HG02840 (cell line): ENCODE data around the gene LYPD1.

Experiments used
- ATAC-seq: cut with Tn5 transposase; IDR thresholded peaks from one replicate; pipeline ENCODE4 v1.9.1; 2021; ENCODE audit warnings: mild to moderate bottlenecking, moderate library complexity, moderate number of reproducible peaks; ENCODE audit not compliant: unreplicated experiment, low FRiP score

LYPD1 gene

GRCh38 chr2:132638313-132639040, 31.5 kb downstream of the LYPD1 start:
- ATAC-seq, result no peak

- no peak for ATAC-seq
Observed at GRCh38 chr2:132636346-132636745, 33.7 kb downstream of the LYPD1 start.

- no peak for ATAC-seq
Observed at GRCh38 chr2:132633635-132634034, 36.4 kb downstream of the LYPD1 start.

- ATAC-seq, result no peak
Observed at GRCh38 chr2:132632000-132632649, 37.9 kb downstream of the LYPD1 start.

- no peak for ATAC-seq
Observed at GRCh38 chr2:132627536-132627935, 42.5 kb downstream of the LYPD1 start.

GRCh38 chr2:132623096-132623839, 46.7 kb downstream of the LYPD1 start:
- no peak for ATAC-seq

GRCh38 chr2:132621131-132621875, 48.7 kb downstream of the LYPD1 start:
- ATAC-seq, result no peak

- ATAC-seq, result no peak
Observed at GRCh38 chr2:132620115-132620514, 49.9 kb downstream of the LYPD1 start.

GRCh38 chr2:132618734-132619133, 51.3 kb downstream of the LYPD1 start:
- ATAC-seq, result no peak

GRCh38 chr2:132617989-132618388, 52.0 kb downstream of the LYPD1 start:
- no peak for ATAC-seq

GRCh38 chr2:132615329-132616085, 54.5 kb downstream of the LYPD1 start:
- ATAC-seq, result no peak

- no peak for ATAC-seq
Observed at GRCh38 chr2:132611719-132612118, 58.3 kb downstream of the LYPD1 start.

GRCh38 chr2:132609101-132609890, 60.7 kb downstream of the LYPD1 start:
- ATAC-seq, result no peak

- ATAC-seq, result no peak
Observed at GRCh38 chr2:132608311-132608710, 61.7 kb downstream of the LYPD1 start.

GRCh38 chr2:132607426-132608090, 62.4 kb downstream of the LYPD1 start:
- no peak for ATAC-seq

GRCh38 chr2:132606649-132607048, 63.4 kb downstream of the LYPD1 start:
- ATAC-seq, result no peak

GRCh38 chr2:132605236-132606180, 64.5 kb downstream of the LYPD1 start:
- no peak for ATAC-seq

- no peak for ATAC-seq
Observed at GRCh38 chr2:132604561-132604960, 65.4 kb downstream of the LYPD1 start.
